HG03571 (cell line): ENCODE results near the gene ACTN1.

Experiments used
- ATAC-seq: cut with Tn5 transposase; IDR thresholded peaks from one replicate; pipeline ENCODE4 v1.9.1; 2021; ENCODE audit not compliant: unreplicated experiment

Gene ACTN1

DNA sequence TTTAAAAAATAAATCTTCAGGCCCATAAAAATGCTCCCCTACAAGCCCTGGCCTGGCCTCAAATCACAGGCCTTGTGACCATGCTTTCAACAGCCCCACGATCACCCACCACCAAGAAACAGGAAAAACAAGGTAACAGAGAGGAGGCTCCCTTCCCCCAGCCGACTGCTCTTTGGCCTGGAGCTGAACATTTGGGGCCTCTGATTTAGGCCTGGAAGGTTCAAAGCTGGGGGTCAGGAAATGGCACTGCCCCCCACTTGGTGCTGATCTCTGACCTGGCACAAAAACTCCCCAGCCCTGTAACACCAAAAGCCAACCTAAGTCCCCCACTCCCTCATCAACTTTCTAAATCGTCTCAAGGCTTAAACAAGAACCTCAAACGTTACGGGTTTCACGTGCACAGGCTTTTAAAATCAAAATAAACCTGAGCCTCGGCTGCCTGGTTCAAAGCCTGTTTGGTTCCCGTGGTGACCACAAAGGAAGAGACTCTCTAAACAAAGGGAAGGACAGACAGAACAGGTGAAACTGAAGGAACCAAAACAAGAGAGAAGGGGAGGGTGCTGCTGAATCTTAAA, 9.0 kb downstream of the ACTN1 start:
- no peak for ATAC-seq

DNA sequence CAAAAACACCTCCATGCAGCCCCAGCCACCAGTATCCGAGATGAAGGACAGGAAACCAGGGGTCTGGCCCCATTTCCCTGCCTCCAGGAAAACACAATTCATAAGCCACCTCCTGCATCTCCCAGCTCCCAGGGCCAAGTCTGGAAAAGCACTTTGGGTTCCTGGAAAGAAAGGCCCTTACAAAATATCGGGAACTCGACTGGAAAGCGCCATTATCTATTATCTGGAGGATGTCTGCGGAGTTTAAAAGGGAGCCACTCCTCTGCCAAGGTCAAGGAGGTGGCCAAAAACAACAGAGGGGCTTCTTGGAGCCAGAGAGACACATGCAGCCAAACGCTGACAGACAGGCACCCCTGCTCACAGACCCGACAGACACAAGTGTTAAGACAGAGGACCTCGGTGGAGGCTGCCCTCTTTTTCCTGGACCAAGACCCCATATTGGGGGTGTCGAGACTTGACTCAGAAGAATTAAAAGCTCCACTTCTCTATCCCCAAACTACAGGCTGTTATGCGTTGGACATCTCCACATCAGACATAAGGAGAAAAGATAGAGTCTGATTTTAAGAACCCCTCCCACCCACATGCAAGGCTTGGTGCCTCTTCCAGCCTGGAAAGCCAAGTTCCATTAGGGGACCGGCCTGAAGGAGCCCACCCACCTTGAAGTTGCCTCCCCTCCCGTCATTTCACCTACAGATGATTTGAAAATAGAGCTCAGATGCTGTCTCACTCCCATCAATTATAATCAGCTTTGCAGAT, 9.6 kb downstream of the ACTN1 start:
- ATAC-seq = no peak

DNA sequence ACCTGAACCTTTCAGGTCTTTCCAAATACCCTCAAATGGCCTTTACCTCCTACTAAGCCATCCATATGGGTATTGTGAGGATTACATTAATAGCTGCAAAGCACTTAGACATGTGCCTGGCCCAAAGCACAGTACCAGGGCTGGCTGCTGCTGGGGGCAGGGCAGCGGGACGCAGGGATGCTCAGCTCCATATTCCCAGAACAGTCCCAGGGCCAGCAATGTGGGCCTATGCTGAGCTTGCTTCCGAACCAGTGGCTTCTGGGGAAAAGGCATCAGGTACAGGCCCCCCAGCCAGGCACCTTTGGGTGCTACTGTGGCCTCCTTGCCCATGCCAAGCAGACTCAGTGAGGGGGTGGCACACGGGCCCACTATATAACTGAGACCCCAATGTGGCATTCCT, 10.4 kb downstream of the ACTN1 start:
- no peak for ATAC-seq

DNA sequence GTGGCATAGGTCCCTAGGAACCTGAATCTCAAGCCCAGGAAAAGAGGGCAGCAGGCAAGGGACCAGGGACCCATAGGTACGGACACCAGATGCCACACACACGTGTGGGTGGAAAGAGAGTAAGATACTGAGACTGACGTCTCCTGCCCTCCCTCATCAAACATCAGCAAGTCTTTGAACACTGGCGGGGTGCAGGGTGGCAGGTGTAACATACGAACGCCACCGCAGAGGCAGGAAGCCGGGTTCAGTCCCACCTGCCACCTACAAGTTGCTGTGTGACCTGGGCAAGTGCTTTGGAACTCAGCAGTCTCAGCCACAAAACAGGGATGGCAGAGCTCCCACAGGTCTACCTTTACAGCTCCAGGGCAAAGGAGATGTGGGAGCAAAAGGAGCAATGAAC, 11.1 kb downstream of the ACTN1 start:
- ATAC-seq = no peak

DNA sequence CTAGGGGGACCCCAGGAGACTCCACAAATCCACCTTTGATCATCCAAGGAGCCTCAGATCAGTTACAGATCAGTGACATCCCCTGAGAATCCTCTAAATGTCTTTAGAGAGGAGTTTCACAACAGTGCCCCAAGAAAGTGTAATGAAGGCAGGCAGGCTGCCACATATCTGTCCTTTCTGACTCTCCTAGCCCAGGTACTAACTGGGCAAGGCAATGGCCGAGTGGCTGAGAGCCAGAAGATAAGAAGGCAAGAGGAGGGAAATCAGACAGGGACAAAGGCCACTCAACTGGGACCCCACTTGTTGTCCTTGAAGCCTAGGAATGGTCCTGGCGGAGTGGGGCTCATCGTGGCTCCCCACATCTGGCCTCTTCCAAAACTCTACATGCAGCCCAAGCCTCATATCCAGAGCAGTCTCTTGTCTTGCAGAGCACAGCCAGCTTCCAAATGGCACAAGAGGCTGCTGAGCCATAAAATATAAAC, 11.6 kb downstream of the ACTN1 start:
- ATAC-seq = no peak

DNA sequence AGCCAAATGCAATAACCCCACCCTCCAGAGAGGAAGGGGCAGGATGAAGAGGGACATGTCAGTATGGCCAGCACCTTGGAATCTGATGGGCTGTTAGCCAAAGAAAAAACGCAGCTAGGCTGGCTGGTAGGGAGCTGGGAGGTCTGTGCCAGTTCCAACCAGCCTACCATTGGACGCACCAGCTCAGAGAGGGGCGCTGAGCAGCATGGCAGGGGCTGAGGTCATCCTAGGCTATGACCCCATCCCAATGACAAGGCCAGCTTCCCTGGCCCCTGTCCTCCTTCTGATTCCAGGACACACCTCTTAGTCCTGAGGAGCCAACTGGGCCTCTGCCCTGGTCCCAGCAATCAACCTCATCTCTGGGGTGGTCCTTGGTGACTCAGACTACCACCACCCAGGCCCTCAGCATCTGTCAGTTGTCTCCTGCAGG, 12.2 kb downstream of the ACTN1 start:
- ATAC-seq = no peak

DNA sequence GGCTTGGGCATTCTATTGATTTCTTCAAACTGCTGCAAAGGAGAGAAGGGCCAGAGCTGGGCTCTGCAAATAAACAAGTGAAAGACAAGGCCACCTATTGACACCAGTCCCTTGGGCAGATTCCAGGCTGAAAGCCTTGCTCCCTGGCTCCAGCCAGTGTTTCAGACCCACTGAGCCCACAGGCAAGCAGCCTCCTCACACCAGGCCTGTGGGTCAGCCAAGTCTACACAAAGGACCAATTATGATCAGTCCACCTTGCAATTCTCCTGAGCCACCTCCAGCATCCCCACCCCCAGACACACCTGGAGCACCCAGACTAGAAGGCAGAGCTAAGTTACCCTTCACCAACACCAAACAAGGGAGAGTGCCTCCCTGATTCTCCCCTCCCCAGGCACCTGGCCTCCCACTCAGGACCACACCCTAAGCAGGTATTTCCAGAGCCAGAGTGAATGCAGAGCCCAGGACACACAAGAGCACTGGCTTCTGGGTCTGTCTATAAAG, 13.8 kb downstream of the ACTN1 start:
- ATAC-seq = no peak

DNA sequence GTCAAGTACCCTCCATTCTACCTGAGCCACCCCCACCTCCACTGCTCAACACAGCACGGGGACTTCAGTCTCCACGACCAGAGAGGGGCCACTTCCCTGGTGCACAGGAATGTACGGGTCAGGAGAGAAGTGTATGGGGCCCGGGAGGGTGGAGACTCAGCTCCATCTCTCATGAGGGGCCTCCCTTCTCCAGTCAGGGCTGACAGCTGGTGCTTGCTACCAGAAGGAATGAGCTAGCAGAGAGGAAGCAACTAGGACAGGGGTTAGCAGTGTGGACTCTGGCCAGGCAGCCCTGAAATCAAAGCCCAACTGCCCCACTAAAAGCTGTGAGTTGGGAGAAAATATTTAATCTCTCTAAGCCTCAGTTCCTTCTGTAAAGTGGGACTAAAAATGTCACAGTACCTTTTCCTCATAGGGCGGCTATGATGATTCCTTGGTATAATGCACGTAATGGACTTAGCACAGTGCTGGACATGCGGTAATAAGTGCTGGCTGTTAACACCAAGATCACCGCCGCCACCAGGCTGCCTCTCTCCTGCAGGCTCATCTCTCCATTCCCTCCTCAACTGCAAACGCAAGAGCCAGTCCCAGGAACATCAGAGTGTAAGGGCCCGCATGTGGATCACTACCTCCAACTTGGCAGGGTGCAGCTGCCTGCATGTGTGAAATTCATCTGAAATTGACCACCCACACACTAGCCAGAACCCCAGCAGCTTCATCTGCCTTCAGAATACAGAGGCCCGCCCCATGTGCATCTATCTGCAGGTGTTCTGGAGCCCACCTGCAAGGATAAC, 14.6 kb downstream of the ACTN1 start:
- no peak for ATAC-seq

DNA sequence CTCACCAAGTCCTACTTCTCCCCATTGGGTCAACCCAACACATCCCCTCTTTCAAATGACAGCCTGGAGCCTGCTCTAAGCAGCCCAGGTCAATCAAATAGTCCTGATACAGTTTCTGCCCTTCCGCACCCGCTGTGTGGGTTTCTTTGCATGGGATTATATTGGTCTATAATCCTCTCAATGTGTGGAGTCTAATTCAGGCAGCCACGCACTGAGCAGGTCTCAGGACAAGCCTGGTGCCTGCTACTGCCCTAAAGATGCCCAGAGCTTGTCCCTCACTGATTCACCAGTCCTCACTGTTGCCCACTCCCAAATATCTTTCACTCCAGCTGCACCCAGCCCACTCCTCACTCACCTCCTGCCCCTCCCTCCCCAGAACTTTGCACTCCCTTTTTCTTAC, 16.4 kb downstream of the ACTN1 start:
- ATAC-seq = no peak

DNA sequence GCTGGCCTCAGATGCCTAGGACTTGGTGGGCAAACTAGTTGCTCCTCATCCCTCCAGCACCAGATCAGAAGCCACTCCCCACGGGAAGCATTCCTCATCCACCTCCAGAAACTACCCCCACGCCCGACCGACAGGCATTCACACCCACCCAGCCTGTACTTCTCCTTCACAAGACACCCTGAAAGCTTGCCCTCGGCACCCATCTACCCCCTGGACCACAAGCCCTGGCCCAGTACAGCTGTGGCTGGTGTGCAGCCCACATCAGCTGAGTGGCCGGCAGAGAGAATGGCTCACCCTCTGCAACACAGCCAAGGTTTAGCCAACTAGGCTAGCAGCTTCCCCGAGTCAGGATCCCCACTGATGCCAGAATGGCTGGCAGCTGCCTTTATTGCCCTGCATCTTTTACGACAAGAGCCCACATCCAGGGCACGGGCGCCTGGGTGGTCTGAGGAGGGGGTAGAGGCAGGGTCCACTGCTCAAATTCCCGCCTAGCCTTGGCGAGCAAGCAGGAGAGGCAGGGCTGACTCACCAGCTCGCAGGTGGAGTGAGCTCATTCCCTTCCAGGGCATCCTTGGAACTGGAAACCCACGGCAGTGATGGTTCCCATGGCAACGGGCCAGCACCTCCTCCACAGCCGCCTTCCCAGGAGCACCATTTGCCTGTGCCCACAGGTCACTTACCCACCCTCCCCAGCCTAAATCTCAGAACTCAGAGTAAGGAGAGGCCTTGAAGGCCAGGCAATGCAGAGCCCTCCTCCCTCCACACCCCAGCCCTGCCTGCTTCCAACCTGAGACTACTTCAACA, 17.1 kb downstream of the ACTN1 start:
- no peak for ATAC-seq

DNA sequence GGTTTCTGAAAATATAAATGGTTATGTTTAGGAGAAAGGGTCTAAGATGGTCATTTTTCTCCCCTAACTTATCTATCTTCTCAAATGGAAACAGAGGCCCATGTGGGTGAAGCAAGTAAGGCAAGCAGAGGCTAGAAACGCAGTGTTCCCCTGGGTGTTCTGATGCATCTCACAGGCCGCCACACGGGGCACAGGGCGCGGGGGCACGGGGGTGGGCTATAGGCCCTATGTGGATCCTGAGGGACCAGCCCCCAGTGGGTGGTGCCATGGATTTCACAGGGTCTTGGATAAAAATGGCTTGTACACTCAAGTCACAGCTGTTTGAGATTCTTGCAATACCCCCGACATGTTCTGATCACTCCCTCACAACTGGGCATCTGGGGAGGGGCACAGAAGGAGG, 17.7 kb downstream of the ACTN1 start:
- ATAC-seq = no peak

DNA sequence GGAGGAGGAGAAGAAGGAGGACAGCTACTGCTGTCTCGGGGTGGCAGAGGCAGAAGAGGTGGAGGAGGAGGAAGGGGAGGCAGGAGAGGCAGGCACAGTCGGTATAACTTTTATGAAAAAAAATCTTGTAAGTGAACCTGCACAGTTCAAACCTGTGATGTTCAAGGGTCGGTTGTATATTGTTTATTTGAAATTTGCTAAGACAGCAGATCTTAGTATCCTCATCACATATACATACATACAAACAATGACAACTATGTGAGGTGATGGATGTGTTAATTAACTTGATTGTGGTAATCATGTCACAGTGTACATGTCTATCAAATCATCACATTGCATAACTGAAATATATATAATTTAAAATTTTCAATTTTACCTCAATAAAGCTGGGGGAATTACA, 19.0 kb downstream of the ACTN1 start:
- no peak for ATAC-seq

DNA sequence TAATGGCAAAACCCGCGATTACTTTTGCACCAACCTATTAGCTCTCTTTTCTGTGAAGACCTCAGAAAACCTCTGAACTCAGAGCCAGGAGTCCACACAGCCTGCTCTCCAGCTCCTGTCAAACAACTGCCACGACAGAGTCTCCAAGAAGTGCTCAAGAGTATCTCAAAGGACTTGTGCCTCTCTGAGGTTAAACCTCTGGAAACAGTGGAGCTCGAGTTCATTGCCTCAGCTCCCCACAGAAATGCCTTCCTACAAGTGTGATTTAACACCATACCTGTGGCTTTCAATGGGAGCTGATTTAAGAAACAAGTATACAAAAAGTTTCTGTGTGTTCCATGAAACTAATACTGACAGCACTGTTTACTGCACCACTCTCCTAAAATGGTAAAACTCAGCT, 20.1 kb downstream of the ACTN1 start:
- ATAC-seq = no peak

DNA sequence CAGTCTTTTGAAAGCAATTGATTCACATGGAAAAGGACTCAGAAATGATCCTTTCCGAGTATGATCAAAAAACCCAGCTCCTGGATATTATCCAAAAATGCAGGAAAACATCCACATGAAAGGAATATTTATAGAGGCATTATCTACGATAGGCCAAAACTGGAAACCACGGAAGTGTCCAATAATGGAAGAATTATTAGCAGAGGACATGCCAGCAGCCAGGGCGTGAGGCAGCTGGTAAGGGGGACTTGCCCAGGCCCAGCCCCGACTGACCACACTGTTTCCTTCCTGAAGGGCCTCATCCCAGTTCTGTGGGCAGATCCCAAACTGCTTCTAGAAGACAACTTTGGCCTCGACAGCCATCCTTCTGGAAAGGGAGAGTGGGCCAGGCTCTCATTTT, 20.5 kb downstream of the ACTN1 start:
- no peak for ATAC-seq

DNA sequence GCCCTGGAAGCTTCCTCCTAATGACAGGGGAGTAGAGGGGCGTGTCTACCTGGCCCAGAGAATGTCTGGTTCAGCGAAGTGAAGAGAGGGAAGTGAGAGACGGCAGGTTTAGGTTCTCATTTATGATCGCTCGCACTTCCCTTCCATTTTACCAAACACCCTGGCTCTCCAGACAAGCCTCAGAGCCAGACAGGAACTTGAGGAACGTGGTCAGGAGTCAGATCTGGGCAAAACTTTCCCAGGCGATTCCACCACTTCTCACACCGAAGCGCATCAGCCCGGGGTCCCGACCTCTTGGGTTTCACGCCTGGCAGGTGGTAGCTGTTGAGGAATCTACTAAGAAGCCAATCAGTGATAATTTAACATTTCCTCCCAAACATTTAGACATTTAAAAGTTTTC, 21.3 kb downstream of the ACTN1 start:
- ATAC-seq = no peak

DNA sequence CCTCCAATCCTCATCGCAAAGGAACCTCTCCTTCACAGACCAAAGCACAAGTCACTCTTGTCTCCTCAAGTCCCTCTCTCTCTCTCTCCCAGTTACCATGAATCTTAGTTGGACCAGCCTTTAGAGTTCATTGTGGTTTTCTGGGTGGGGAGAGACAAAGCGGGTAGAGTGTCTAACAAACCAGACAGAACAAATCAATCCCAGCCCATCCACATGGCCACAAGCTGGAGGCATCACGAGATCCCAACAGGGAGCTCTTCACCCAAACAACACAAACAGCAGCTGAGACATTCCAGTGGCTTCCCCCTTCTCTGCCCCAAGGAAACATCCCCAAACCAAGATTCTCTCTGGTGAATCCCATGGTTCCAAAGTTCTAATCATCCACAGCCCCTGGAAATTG, 22.4 kb downstream of the ACTN1 start:
- no peak for ATAC-seq

DNA sequence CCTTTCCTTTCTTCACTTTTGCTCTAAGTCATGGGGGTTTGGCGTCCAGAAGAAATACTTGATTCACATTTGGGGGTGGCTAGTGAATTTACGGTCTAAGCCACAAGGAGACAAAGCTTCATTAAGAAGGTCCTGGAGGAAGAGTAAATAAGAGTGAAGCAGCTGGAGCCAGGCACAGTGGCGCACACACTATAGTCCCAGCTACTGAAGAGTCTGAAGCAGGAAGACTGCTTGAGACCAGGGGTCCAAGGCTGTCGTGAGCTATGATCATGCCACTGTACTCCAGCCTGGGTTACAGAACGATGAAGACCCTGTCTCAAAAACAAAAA, 23.3 kb downstream of the ACTN1 start:
- ATAC-seq = no peak

DNA sequence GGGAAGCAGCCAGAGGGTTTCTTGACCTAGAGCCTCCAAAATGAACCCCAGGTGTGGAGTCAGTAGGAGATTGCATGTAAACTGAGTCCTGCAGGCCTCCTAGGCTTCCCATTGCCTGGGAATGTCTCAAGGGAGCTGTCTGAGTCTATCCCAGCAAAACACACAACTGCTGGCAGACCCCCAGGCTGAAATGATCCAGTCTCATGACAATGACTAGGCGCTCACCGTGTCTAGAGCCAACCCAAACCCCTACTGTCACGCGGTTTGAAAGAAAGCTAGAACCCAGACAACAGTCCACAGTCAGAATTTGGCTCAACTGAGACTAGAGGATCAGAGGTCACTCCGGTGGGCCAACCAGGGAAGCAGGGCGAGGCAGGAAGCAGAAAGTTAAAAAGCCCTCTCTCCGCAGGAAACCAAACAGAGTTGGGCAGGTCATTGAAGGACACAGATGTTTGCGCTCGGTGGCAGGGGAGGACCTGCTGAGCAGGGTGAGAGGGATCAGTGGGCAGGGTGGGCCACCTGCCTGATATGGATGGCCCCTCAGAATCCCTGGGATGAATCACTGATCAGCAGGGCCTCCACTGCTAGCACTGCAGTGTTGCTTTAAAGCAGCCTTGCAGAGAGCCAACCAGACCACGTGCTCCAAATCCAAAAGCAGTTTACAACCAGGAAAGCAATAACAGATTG, 23.8 kb downstream of the ACTN1 start:
- no peak for ATAC-seq

DNA sequence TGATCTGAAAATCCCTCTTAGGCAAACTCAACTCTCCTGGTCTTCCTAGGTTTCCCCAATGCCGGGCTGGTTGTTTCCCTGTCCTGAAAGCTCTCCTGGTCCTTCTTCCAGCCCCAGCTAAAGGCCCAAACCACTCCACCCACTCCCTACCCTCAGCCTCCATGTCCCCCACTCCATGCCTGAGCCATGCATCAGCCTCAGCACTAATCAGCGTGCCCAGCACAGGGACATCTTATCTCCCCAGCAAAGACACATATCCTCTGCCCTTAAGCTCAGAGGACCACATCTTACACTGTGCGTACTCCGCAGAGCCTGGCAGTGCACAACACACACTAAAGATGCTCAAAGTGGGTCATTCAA, 25.9 kb downstream of the ACTN1 start:
- ATAC-seq = no peak

DNA sequence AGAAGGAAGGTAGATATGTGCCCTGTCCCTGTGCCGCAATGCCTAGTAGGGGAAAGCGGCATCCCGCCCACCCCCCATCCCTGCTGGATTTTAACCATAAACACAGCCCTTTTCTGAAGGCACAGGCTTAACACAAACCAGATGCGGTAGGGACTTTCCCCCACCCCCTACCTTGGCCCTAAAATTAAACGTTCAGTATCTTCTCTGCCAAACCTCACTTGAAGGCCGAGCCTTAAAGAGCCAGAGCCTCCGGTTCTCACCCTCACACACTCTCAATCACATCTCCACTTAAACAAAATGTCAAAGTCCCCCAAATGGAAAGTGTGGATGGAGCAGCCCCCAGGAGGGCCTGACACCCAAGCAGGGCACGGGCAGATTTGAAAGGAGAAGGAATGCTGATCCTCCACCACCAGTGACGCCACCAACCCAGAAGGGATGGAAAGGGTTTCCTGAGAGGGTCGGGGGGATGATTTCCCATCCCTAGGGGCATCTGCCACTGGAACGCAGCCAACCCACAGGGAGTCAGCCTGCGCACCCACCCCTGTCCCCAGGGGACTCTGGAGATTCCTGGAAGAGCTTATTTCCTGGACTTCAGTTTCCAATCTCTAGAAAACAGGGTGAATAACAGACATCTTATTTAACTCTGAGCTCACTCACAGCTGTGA, 26.4 kb downstream of the ACTN1 start:
- ATAC-seq = no peak
